ENCODE measurements around the gene SLC9A3.
"Not testable (repeated sequence)": the region's sequence is repeated elsewhere in the genome, so short reads cannot be mapped to it uniquely, and the experiment has no call there.

Gene SLC9A3

GRCh38 chr5:524234-524972 lies at the start of gene SLC9A3:
Gene SLC9A3, minus strand, starts transcription at chr5:524449.
- DNase-seq (ENCODE audit: low read depth, low spot score), result no peak

- DNase-seq (ENCODE audit: low read depth, low spot score), result no peak
Measured at GRCh38 chr5:573976-574375, 49.7 kb upstream of the SLC9A3 start.

GRCh38 chr5:573206-573605 lies 49.0 kb upstream of the SLC9A3 start:
- DNase-seq (ENCODE audit: low read depth, low spot score), result no peak

GRCh38 chr5:572398-573019 lies 48.3 kb upstream of the SLC9A3 start:
- DNase-seq (ENCODE audit: low read depth, low spot score), result no peak

GRCh38 chr5:571791-572190 lies 47.5 kb upstream of the SLC9A3 start:
- no peak for DNase-seq (ENCODE audit: low read depth, low spot score)

- no peak for DNase-seq (ENCODE audit: low read depth, low spot score)
Measured at GRCh38 chr5:570886-571285, 46.6 kb upstream of the SLC9A3 start.

- no peak for DNase-seq (ENCODE audit: low read depth, low spot score)
Measured at GRCh38 chr5:570446-570845, 46.2 kb upstream of the SLC9A3 start.

- DNase-seq (ENCODE audit: low read depth, low spot score), result no peak
Measured at GRCh38 chr5:569868-570361, 45.7 kb upstream of the SLC9A3 start.

GRCh38 chr5:569358-569867 lies 45.2 kb upstream of the SLC9A3 start:
- DNase-seq (ENCODE audit: low read depth, low spot score), result no peak

- DNase-seq (ENCODE audit: low read depth, low spot score), result no peak
Measured at GRCh38 chr5:568809-569208, 44.6 kb upstream of the SLC9A3 start.

- DNase-seq (ENCODE audit: low read depth, low spot score), result no peak
Measured at GRCh38 chr5:568061-568781, 44.0 kb upstream of the SLC9A3 start.

GRCh38 chr5:567664-568060 lies 43.4 kb upstream of the SLC9A3 start:
- DNase-seq (ENCODE audit: low read depth, low spot score), result no peak

- DNase-seq (ENCODE audit: low read depth, low spot score), result no peak
Measured at GRCh38 chr5:566636-567309, 42.5 kb upstream of the SLC9A3 start.

- DNase-seq (ENCODE audit: low read depth, low spot score), result no peak
Measured at GRCh38 chr5:565782-566440, 41.7 kb upstream of the SLC9A3 start.

GRCh38 chr5:561408-561807 lies 37.2 kb upstream of the SLC9A3 start:
- DNase-seq (ENCODE audit: low read depth, low spot score), result no peak

GRCh38 chr5:560792-561166 lies 36.5 kb upstream of the SLC9A3 start:
- no peak for DNase-seq (ENCODE audit: low read depth, low spot score)

- no peak for DNase-seq (ENCODE audit: low read depth, low spot score)
Measured at GRCh38 chr5:558871-559503, 34.7 kb upstream of the SLC9A3 start.

- no peak for DNase-seq (ENCODE audit: low read depth, low spot score)
Measured at GRCh38 chr5:558326-558725, 34.1 kb upstream of the SLC9A3 start.

GRCh38 chr5:557917-558316 lies 33.7 kb upstream of the SLC9A3 start:
- DNase-seq (ENCODE audit: low read depth, low spot score), result not testable (repeated sequence)

GRCh38 chr5:556909-557441 lies 32.7 kb upstream of the SLC9A3 start:
- DNase-seq (ENCODE audit: low read depth, low spot score), result no peak

Measured in smooth muscle cell of the brain vasculature (primary cell).